Sigmoid colon (tissue), 4 donors: ENCODE measurements around the gene WWC1.

Source experiments
- CTCF ChIP-seq, 4 experiments: fragments of 450-650 bp in 3 of 4; fragments of 200-600 bp in 1 of 4; IDR thresholded peaks; one replicate each; pipeline ENCODE4 v1.5.1; 2016 to 2019; ENCODE audit warnings: antibody characterized with exemption in 4 of 4, mild to moderate bottlenecking in 3 of 4, moderate library complexity in 2 of 4
- POLR2A ChIP-seq, 2 donors: fragments of 450-650 bp; IDR thresholded peaks; one replicate each; pipeline ENCODE4 v1.6.1; 2016; ENCODE audit warnings: antibody characterized with exemption in 2 of 2, mild to moderate bottlenecking in 2 of 2, moderate library complexity in 2 of 2
- POLR2AphosphoS5 ChIP-seq, 4 donors: sonication (generic); formaldehyde crosslinking; IDR thresholded peaks; one replicate each; pipeline ENCODE4 v1.6.1; 2017; ENCODE audit warnings: antibody characterized with exemption in 4 of 4

- TF ChIP-seq CTCF (IDR thresholded peaks at IDR 0.05) (no peak), POLR2A (IDR thresholded peaks at IDR 0.05) (no peak), POLR2AphosphoS5 (IDR thresholded peaks at IDR 0.05) (no peak)
Measured at GRCh38 chr5:168328814-168329213, 37.4 kb downstream of the WWC1 start.
